Measurements from ENCODE around the gene DAAM1.

The DAAM1 gene

GRCh38 chr14:59229653-59230406 is 41.4 kb downstream of the DAAM1 start:
- no peak overlapping the region for H3K4me3 ChIP-seq (ENCODE audit: low read depth in 1 of 2, low read length in 1 of 2)
- no peaks in the 10 kb centered on the region for H3K27me3 ChIP-seq
- H3K27ac ChIP-seq, result no peak overlapping the region
- no peaks in the 10 kb centered on the region for H3K9me3 ChIP-seq
- no peaks in the 10 kb centered on the region for H3K36me3 ChIP-seq
- H3K4me1 ChIP-seq (ENCODE audit: control insufficient read depth in 1 of 2, insufficient read depth in 1 of 2, low read depth in 1 of 2, low read length in 1 of 2), result no peaks in the 10 kb centered on the region
- no peak for TF ChIP-seq CTCF (IDR thresholded peaks at IDR 0.05)

GRCh38 chr14:59236195-59236594 is 47.7 kb downstream of the DAAM1 start:
- no peak for TF ChIP-seq CTCF (IDR thresholded peaks at IDR 0.05)
- H3K27me3 ChIP-seq, result no peaks in the 10 kb centered on the region
- H3K36me3 ChIP-seq, result no peaks in the 10 kb centered on the region
- no peaks in the 10 kb centered on the region for H3K4me1 ChIP-seq (ENCODE audit: control insufficient read depth in 1 of 2, insufficient read depth in 1 of 2, low read depth in 1 of 2, low read length in 1 of 2)
- no peaks in the 10 kb centered on the region for H3K9me3 ChIP-seq
- no peak overlapping the region for H3K27ac ChIP-seq
- H3K4me3 ChIP-seq (ENCODE audit: low read depth in 1 of 2, low read length in 1 of 2), result no peak overlapping the region

GRCh38 chr14:59238216-59238615 is 49.7 kb downstream of the DAAM1 start:
- no peaks in the 10 kb centered on the region for H3K9me3 ChIP-seq
- no peak overlapping the region for H3K27ac ChIP-seq
- no peaks in the 10 kb centered on the region for H3K36me3 ChIP-seq
- no peaks in the 10 kb centered on the region for H3K4me1 ChIP-seq (ENCODE audit: control insufficient read depth in 1 of 2, insufficient read depth in 1 of 2, low read depth in 1 of 2, low read length in 1 of 2)
- no peak for TF ChIP-seq CTCF (IDR thresholded peaks at IDR 0.05)
- no peaks in the 10 kb centered on the region for H3K27me3 ChIP-seq
- no peak overlapping the region for H3K4me3 ChIP-seq (ENCODE audit: low read depth in 1 of 2, low read length in 1 of 2)

- H3K27me3 ChIP-seq, result no peaks in the 10 kb centered on the region
- H3K36me3 ChIP-seq, result no peaks in the 10 kb centered on the region
- no peak overlapping the region for H3K27ac ChIP-seq
- H3K4me3 ChIP-seq (ENCODE audit: low read depth in 1 of 2, low read length in 1 of 2), result no peak overlapping the region
- no peak for TF ChIP-seq CTCF (IDR thresholded peaks at IDR 0.05)
- no peaks in the 10 kb centered on the region for H3K9me3 ChIP-seq
- no peaks in the 10 kb centered on the region for H3K4me1 ChIP-seq (ENCODE audit: control insufficient read depth in 1 of 2, insufficient read depth in 1 of 2, low read depth in 1 of 2, low read length in 1 of 2)
Observed at GRCh38 chr14:59239022-59239421, 50.6 kb downstream of the DAAM1 start.

GRCh38 chr14:59240356-59240755 is 51.9 kb downstream of the DAAM1 start:
- H3K27me3 ChIP-seq, result no peaks in the 10 kb centered on the region
- H3K36me3 ChIP-seq, result no peaks in the 10 kb centered on the region
- H3K27ac ChIP-seq, result no peak overlapping the region
- H3K4me3 ChIP-seq (ENCODE audit: low read depth in 1 of 2, low read length in 1 of 2), result no peak overlapping the region
- no peaks in the 10 kb centered on the region for H3K9me3 ChIP-seq
- H3K4me1 ChIP-seq (ENCODE audit: control insufficient read depth in 1 of 2, insufficient read depth in 1 of 2, low read depth in 1 of 2, low read length in 1 of 2), result no peaks in the 10 kb centered on the region
- no peak for TF ChIP-seq CTCF (IDR thresholded peaks at IDR 0.05)

All from neutrophil (primary cell).